ENCODE measurements around the gene INTS3.

DNA sequence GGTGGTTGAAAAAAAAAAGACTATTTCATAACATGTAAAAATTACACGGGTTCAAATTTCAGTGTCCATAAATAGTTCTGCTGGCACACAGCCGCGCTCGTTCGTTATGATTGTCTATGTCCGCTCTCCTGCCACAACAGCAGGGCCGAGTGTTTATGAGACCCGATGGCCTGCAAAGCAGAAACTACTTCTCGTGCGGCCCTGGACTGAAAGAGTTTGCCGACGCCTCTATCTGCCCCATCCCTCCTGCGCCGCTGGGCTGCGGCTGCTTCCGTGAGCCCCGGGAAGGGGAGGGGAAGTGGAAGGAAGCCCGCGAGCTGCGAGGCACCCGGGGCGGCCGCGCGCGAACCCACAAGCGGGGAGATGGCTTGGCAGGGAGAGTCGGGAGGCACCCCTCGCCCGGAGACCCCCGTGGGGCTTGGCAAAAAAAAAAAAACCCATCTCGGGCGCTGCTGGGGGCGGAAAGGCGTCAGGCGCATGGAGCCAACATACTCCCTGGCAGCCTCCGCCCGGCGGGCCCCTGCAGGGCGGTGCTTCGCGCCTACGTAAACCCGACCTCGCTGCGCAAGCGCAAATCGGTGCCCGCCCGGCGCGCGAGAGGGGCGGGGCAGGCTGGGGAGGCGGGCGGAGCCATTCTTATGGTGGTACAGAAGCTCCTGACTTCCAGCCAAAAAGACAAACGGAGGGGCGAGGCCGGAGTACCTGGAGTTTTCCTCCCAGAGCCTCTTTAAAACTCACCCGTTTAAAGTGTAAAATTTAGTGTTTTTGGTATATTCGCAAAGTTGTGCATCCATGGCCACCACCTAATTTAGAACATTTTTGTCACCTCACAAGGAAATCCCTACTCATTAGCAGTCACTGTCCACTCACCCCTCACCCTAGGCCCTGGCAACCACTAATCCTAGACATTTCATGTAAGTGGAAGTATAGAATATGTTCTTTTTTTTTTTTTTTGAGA, 55.7 kb downstream of the INTS3 start:
- TF ChIP-seq POLR2A (IDR thresholded peaks at IDR 0.05; ENCODE audit: low read depth, low read length) (peak; percentile 92), EZH2 (IDR thresholded peaks at IDR 0.05; ENCODE audit: borderline replicate concordance, low read depth, low read length, severe bottlenecking) (no peak)
- TF ChIP-seq, protein P1, sequence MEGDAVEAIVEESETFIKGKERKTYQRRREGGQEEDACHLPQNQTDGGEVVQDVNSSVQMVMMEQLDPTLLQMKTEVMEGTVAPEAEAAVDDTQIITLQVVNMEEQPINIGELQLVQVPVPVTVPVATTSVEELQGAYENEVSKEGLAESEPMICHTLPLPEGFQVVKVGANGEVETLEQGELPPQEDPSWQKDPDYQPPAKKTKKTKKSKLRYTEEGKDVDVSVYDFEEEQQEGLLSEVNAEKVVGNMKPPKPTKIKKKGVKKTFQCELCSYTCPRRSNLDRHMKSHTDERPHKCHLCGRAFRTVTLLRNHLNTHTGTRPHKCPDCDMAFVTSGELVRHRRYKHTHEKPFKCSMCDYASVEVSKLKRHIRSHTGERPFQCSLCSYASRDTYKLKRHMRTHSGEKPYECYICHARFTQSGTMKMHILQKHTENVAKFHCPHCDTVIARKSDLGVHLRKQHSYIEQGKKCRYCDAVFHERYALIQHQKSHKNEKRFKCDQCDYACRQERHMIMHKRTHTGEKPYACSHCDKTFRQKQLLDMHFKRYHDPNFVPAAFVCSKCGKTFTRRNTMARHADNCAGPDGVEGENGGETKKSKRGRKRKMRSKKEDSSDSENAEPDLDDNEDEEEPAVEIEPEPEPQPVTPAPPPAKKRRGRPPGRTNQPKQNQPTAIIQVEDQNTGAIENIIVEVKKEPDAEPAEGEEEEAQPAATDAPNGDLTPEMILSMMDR (IDR thresholded peaks at IDR 0.05; ENCODE audit: extremely low read depth in 1 of 2, insufficient read depth in 1 of 2, low read depth in 1 of 2, low read length in 2 of 2) = peak in 1 of 2 donors; percentile 12
